H54 (cell line): ENCODE measurements around the gene OR2T4.

Experiments
- DNase-seq: peaks from one replicate; pipeline ENCODE4 v3.0.0; 2011; ENCODE audit warnings: low spot score, mixed read lengths; ENCODE audit not compliant: insufficient read length
- FAIRE-seq: peaks from 3 replicates; lab custom pipeline; 2011; peaks lifted over from hg19 to GRCh38; lab: Jason Lieb, UNC
- POLR2A ChIP-seq: IDR thresholded peaks from 2 replicates; pipeline ENCODE4 v1.6.1; 2011; ENCODE audit warnings: low read depth, mild to moderate bottlenecking, low read length

OR2T4 gene

GRCh38 chr1:248361121-248361715 lies at the start of gene OR2T4:
Gene OR2T4, plus strand, starts transcription at chr1:248361665. Its CDS starts 0 bp downstream, at chr1:248361665.
- FAIRE-seq (no peak), DNase-seq (no peak)
- no peak for TF ChIP-seq POLR2A

GRCh38 chr1:248316796-248317195 lies 44.7 kb upstream of the OR2T4 start:
- TF ChIP-seq POLR2A: no peak
- DNase-seq: no peak
- no peak for FAIRE-seq

- DNase-seq (no peak), FAIRE-seq (no peak)
- TF ChIP-seq POLR2A: no peak
Observed at GRCh38 chr1:248324468-248324867, 37.0 kb upstream of the OR2T4 start, which contains the start of gene OR2M7. Gene OR2M7, minus strand, starts transcription at chr1:248324568. Its CDS starts 0 bp downstream, at chr1:248324568.

- FAIRE-seq (no peak), DNase-seq (no peak)
- no peak for TF ChIP-seq POLR2A
Observed at GRCh38 chr1:248343451-248343850, 18.0 kb upstream of the OR2T4 start.

- DNase-seq: no peak
- no peak for TF ChIP-seq POLR2A
- no peak for FAIRE-seq
Observed at GRCh38 chr1:248348475-248348874, 13.0 kb upstream of the OR2T4 start, which contains the start of gene OR14C36. Gene OR14C36, plus strand, starts transcription at chr1:248348775. Its CDS starts 0 bp downstream, at chr1:248348775.

GRCh38 chr1:248359415-248359814 lies 2.0 kb upstream of the OR2T4 start:
- TF ChIP-seq POLR2A: no peak
- no peak for DNase-seq
- FAIRE-seq: no peak

- FAIRE-seq: no peak
- no peak for DNase-seq
- TF ChIP-seq POLR2A: no peak
Observed at GRCh38 chr1:248366609-248367008, 5.1 kb downstream of the OR2T4 start.

GRCh38 chr1:248372394-248372793 lies 10.9 kb downstream of the OR2T4 start:
- DNase-seq: no peak
- no peak for FAIRE-seq
- no peak for TF ChIP-seq POLR2A

- DNase-seq (no peak), FAIRE-seq (no peak)
- TF ChIP-seq POLR2A: no peak
Observed at GRCh38 chr1:248373761-248374160, 12.3 kb downstream of the OR2T4 start.

- DNase-seq (no peak), FAIRE-seq (no peak)
- no peak for TF ChIP-seq POLR2A
Observed at GRCh38 chr1:248375446-248375845, 14.0 kb downstream of the OR2T4 start, which contains the start of gene OR2T6. Gene OR2T6, plus strand, starts transcription at chr1:248375746. Its CDS starts 11,863 bp downstream, at chr1:248387609.

GRCh38 chr1:248376916-248377315 lies 15.5 kb downstream of the OR2T4 start:
- FAIRE-seq (no peak), DNase-seq (no peak)
- TF ChIP-seq POLR2A: no peak

GRCh38 chr1:248380854-248381253 lies 19.4 kb downstream of the OR2T4 start:
- TF ChIP-seq POLR2A: no peak
- no peak for DNase-seq
- FAIRE-seq: no peak

- DNase-seq (no peak), FAIRE-seq (no peak)
- no peak for TF ChIP-seq POLR2A
Observed at GRCh38 chr1:248388426-248388825, 27.0 kb downstream of the OR2T4 start.

GRCh38 chr1:248393050-248393449 lies 31.6 kb downstream of the OR2T4 start:
- no peak for FAIRE-seq
- TF ChIP-seq POLR2A: no peak
- no peak for DNase-seq

- no peak for TF ChIP-seq POLR2A
- DNase-seq: no peak
Observed at GRCh38 chr1:248402748-248403147, 41.3 kb downstream of the OR2T4 start, which contains the start of gene OR2T1. Gene OR2T1, plus strand, starts transcription at chr1:248403048. Its CDS starts 3,100 bp downstream, at chr1:248406148.

More at GRCh38 chr1:248402748-248403147, 41.3 kb downstream of the OR2T4 start, which contains the start of gene OR2T1:
- FAIRE-seq: no peak
